H1 (cell line): ENCODE data around the gene TMEM225B. TPM values are rescaled to one million over a fixed set of nuclear protein-coding genes. Genes with fewer than 3 reads are reported as not detected.

ENCODE experiments used
- E2F6 ChIP-seq: IDR thresholded peaks from 2 replicates; pipeline ENCODE4 v1.6.1; 2012; ENCODE audit warnings: inconsistent platforms
- EP300 ChIP-seq, 2 experiments: IDR thresholded peaks; 1 replicate in 1 of 2; 2 replicates in 1 of 2; pipeline ENCODE4 v1.6.1; 2011 to 2012; ENCODE audit warnings: low read depth in 2 of 2, low read length in 2 of 2, mild to moderate bottlenecking in 2 of 2, borderline replicate concordance in 1 of 2, inconsistent platforms in 1 of 2, moderate library complexity in 1 of 2
- HDAC2 ChIP-seq, 2 experiments: fragments of 300-600 bp in 1 of 2; sonication (generic) in 1 of 2; IDR thresholded peaks; 2 replicates each; pipeline ENCODE4 v1.6.1; 2011 to 2012; ENCODE audit warnings: low read depth in 2 of 2, low read length in 2 of 2, mild to moderate bottlenecking in 2 of 2, moderate library complexity in 2 of 2, borderline replicate concordance in 1 of 2, inconsistent platforms in 1 of 2
- HDAC6 ChIP-seq: IDR thresholded peaks from one replicate; pipeline ENCODE4 v1.7.1; 2012; ENCODE audit warnings: low read depth, mild to moderate bottlenecking, inconsistent platforms, low read length, moderate library complexity
- JUND ChIP-seq: IDR thresholded peaks from 2 replicates; pipeline ENCODE4 v1.6.1; 2011; ENCODE audit warnings: mild to moderate bottlenecking, improper control_type of control experiment, low read length
- NANOG ChIP-seq: IDR thresholded peaks from 2 replicates; pipeline ENCODE4 v1.6.1; 2011; ENCODE audit warnings: low read length, low read depth, mild to moderate bottlenecking, inconsistent platforms; ENCODE audit not compliant: insufficient read depth, poor library complexity, severe bottlenecking
- POLR2A ChIP-seq, 2 experiments: IDR thresholded peaks; 1 replicate in 1 of 2; 2 replicates in 1 of 2; pipeline ENCODE4 v1.6.1; 2011; ENCODE audit warnings: low read depth in 2 of 2, low read length in 2 of 2, mild to moderate bottlenecking in 2 of 2; ENCODE audit errors: control extremely low read depth in 1 of 2
- RAD21 ChIP-seq, 2 experiments: IDR thresholded peaks in 1 of 2; conservative IDR thresholded peaks in 1 of 2; 2 replicates each; pipeline ENCODE4 v1.6.1; 2011; ENCODE audit warnings: low read depth in 2 of 2, low read length in 2 of 2, improper control_type of control experiment in 1 of 2, inconsistent platforms in 1 of 2, mild to moderate bottlenecking in 1 of 2, moderate library complexity in 1 of 2
- TAF1 ChIP-seq: IDR thresholded peaks from 2 replicates; pipeline ENCODE4 v1.6.1; 2011; ENCODE audit warnings: mild to moderate bottlenecking, low read depth, low read length
- TCF12 ChIP-seq: IDR thresholded peaks from 2 replicates; pipeline ENCODE4 v1.6.1; 2011; ENCODE audit warnings: low read depth, mild to moderate bottlenecking, low read length
- YY1 ChIP-seq: IDR thresholded peaks from 2 replicates; pipeline ENCODE4 v1.6.1; 2011; ENCODE audit warnings: low read depth, mild to moderate bottlenecking, low read length
- polyA plus RNA-seq, 7 experiments: library from polyadenylated mRNA; depleted of rRNA in 3 of 7; stranded (reverse) in 5 of 7; unstranded in 2 of 7; fragments of >200 nt in 5 of 7; fragments of 200-250 nt in 2 of 7; gene quantifications; 1 replicate in 5 of 7; 2 replicates in 1 of 7; 4 replicates in 1 of 7; pipeline versions ENCODE4 v1.2.1 to v1.2.3, GENCODE V29; 2011 to 2013; ENCODE audit warnings: missing spikeins in 2 of 7, mixed read lengths in 2 of 7
- total RNA-seq: library from RNA; stranded (reverse); fragmentation: NEBNext Ultra II Directional; extraction: Animal tissue kit (Norgen Biotek cat#: 25700); gene quantifications from 2 replicates; pipeline ENCODE4 v1.2.1, GENCODE V29; 2021

The TMEM225B gene
- total and polyA plus RNA-seq, 2 of the 8 experiments (the other 6 are each of a cell fraction or from before 2014, with no cell fraction given): 0.68 TPM; not detected in 1

GRCh38 chr7:99631295-99632109 is 33.4 kb downstream of the TMEM225B start (continued):
- TF ChIP-seq RAD21 (IDR thresholded peaks at IDR 0.05 in 1 of 2, conservative IDR thresholded peaks at IDR 0.05 in 1 of 2; ENCODE audit: low read depth in 2 of 2, low read length in 2 of 2) (peak; percentile 82 to 84), TCF12 (0 out of 2 replicates have a peak, but pooled peaks have one; percentile 56), EP300 (IDR thresholded peaks at IDR 0.05; ENCODE audit: borderline replicate concordance in 1 of 2, low read depth in 2 of 2, low read length in 2 of 2) (peak in 1 of 2 experiments; percentile 67; a peak in 1 of 3 replicates), HDAC6 (no peak), NANOG (no peak), E2F6 (0 out of 2 replicates have a peak, but pooled peaks have one; percentile 15), HDAC2 (IDR thresholded peaks at IDR 0.05; ENCODE audit: borderline replicate concordance in 1 of 2, low read depth in 2 of 2, low read length in 2 of 2) (peak in 1 of 2 experiments; percentile 63; a peak in 1 of 4 replicates), YY1 (0 out of 2 replicates have a peak, but pooled peaks have one; percentile 6), JUND (0 out of 2 replicates have a peak, but pooled peaks have one; percentile 6), TAF1 (no peak), POLR2A (IDR thresholded peaks at IDR 0.05; ENCODE audit: control extremely low read depth in 1 of 2, low read depth in 2 of 2, low read length in 2 of 2) (no peak)
